SH-SY5Y (cell line): ENCODE data around the gene FBXL4.

ENCODE experiments used
- GATA2 ChIP-seq: IDR thresholded peaks from 2 replicates; pipeline ENCODE4 v1.6.1; 2011; ENCODE audit warnings: mild to moderate bottlenecking, low read depth, low read length
- GATA3 ChIP-seq: IDR thresholded peaks from 2 replicates; pipeline ENCODE4 v1.6.1; 2011; ENCODE audit warnings: low read depth, mild to moderate bottlenecking, low read length, moderate library complexity

The FBXL4 gene

DNA sequence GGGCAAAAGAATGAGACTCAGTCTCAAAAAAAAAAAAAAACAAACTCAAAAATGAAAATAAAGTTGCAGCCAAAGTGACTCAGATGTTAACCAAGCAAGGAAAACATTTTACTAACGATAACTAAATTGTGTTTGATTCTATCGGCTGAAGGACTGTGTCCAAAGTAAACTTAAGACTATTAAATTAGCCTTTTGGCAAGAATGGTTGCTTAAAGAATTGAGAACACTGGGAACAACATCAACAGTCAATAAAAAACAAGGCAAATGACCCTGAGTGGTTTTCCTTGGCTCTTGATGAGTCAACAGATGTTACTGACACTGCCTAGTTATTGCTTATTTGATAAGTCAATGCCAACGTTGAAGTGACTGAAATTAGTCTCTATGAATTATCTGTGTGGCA, 76.7 kb downstream of the FBXL4 start:
- TF ChIP-seq GATA3, result no peak
- no peak for TF ChIP-seq GATA2

DNA sequence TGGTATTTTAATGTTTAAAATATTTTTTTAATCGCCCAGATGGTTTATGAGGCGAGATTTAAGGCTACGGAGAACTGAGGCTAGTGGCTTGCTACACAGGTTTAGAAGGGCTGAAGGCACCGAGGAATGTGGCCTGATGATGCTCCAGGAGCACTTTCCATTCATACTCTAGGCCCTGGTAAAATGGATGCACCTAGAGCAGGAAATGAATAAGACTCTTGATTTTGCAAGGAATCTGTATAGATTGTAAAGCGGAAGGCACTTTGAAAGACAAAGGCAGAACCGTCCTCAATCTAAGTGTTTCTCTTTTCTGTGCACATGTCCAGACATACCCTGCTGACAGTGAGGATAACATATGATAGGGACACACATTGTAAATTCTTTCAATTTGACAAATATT, 83.2 kb downstream of the FBXL4 start:
- TF ChIP-seq GATA3 (no peak), GATA2 (no peak)

DNA sequence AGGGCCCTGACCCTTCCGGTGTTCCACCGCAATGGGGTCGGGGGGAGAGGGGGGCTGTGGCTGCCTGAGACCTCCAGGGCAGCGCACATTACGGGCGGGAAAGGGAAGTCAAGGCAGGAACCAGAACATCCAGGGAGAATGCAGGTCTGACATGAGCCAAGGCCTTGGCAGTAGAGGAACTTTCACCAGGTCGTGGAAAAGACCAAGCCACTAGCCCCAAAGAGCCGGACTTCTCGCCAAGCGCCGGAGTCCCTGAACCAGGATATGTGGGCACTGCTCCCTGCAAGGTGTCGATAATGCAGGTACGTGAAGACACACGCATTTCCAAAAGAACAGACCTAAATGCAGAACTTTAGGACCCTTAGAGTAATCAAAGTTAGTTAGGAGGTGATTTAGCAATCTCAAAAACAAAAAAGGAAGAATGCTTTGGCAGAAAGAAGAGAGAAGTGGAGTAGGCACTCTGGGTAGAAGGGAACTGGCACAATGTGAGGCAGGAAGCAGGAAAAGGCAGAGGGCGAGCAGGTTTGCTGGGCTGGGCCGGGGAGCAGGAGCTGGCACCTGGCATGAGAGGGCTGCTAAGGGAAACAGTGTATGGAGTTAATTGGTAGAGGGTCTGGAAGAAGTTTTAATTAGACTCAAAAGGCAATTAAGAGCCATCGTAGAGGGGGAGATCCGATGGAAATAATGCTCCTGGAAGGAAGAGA, 99.1 kb downstream of the FBXL4 start:
- no peak for TF ChIP-seq GATA3
- TF ChIP-seq GATA2, result no peak

DNA sequence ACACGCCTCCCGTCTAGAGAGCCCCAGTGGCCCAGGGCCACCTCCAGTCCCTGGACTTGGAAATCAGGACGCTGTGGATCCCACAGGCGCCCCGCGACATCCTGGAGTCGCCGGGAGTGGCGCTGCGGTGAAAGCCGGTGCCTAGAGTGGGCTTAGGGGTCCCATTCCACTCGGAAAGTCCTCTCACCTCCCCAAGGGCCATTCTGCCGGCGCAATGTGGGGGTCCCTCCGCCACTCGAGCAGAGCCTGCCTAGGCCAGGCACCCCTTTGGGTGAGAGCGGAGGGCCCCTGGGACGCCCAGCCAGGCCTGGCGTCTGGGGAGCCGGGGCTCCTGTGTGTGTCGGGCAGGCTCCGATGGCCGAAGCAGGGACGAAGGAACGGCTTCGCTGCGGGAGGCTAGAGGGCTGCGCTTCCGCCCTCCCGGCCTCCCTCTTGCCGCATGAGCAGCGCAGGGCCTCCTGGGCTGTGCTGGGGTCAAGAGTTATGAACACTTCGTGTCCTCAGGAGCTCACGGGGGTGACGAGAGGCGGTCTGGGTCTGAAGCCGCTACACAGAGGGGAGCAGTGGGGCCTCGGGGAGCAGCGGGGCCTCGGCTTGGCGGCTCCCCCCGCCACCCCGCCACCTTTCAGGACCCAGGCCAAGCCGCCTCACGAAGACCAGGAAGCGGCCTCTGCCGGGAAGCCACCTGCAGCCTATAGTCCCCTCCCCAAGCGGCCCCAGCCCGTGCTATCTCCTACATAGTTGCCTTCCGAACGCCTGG, 99.8 kb downstream of the FBXL4 start:
- TF ChIP-seq GATA3, result no peak
- no peak for TF ChIP-seq GATA2

DNA sequence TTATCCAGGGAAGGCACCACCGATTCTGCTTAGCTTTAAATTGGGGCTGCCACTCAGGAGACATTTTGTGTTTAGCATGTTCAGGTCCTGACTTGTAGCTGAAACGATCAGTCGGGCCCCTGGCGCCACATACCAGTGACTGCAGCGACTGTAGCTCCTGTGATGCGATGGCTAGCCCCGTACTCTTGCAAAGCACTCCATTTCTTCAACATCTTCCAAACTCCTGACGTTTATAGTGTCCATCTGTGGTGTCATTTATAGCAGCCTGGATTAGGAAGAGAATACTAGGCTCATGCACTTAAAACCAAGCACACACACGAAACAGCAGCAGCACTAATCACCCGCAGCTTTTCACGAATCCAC, 100.3 kb downstream of the FBXL4 start:
- TF ChIP-seq GATA2 (no peak), GATA3 (no peak)

DNA sequence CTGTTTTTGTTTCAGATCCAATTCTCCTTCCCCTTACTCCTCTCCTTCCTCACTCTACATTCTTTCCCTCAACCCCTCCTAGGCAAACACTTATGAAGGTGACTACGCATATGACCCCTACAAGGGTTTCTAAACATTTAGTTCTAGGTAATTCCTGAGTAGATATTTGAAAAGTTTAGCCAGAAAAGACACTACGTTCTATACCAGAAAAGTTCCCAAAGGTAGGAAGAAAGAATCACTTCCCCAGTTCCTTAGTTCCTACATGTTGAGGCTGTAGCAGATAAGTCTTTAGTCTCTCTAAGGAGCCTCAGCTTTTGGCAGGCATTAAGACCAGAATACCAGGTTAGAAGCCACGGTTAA, 101.7 kb downstream of the FBXL4 start:
- TF ChIP-seq GATA2 (no peak), GATA3 (no peak)

DNA sequence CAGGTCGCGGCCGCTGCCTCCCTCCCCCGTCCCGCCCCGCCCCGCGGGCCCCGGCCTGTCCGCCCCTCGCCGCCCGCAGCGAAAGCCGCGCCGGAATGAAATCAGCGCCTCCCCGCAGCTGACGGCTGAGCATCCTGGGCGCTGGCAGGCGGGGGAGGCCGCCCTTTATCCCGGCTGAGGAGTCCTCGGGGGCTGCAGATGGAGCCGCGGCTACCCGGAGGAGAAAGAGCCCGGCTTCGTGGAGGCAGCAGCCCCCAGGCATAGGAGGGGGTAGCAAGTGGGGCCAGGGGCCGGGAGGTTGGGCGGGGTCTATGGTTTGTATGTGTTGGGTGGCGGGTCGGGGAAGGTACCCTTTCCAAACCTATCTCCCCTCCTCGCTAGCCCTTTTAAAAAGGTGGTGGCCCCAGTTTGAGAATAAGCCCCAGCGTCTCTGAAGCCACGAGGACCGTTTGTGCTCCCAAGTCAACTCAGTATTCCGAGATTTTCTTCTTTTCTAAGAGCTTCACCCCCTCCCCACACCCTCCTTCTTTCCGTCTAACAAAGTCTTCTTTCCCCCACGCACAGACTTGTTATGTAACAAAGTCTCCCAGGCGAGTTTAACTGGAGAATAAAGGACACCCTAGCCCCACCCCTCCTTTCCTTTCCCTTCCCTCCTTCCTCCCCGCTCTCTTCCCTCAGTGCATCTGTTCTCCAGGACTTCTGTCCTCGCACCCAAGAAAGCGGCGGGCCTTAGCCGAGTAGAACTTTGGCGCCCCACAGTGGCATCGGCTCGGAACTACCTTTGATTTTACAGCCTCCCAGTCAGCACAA, 102.3 kb downstream of the FBXL4 start:
- no peak for TF ChIP-seq GATA2

DNA sequence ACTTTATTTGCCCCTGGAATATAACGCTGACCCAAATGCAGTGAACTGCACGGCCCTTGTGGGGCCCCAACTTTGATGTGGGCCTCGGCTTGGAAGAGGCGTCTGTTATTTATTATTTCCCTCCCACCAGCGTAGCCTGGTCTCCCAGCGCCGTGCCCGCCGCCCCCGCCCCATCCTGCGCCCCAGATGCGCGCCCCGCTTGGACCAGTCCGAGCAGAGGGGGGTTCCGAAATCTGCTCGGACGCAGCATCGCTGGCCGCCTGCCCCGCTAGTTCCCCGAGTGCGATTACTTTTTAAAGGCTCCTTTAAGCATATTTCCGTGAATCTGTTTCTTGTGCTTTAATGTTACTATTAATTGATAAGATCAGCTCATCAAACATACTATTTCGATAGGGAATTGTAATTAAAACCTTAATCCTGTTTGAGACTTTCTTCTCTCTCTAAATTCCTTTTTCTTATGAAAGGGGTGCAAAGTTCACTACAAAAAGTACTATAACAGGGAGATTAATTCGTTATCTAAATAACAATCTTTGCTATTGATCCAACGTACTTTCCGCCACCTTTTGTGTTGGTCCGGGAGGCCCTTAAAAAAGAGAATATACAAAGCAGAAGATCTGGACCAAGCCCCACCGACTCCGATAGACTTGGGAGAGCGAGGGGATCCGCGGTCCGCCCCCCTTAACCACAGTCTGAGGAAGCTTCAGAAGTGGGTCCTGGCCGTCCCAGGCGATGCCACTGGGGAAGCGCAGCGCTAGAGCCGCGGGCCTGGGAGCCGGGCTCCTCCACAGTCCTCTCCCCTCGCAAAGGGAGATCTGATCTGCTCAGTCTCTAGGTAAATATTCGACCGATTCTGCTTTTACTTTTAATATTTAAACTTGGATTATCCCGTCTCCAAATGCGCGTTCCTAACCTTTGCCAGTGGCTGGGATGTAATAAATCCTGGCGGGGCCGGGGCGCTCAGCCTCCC, 103.2 kb downstream of the FBXL4 start:
- peak; percentile 60 for TF ChIP-seq GATA3
- peak; percentile 57 for TF ChIP-seq GATA2

DNA sequence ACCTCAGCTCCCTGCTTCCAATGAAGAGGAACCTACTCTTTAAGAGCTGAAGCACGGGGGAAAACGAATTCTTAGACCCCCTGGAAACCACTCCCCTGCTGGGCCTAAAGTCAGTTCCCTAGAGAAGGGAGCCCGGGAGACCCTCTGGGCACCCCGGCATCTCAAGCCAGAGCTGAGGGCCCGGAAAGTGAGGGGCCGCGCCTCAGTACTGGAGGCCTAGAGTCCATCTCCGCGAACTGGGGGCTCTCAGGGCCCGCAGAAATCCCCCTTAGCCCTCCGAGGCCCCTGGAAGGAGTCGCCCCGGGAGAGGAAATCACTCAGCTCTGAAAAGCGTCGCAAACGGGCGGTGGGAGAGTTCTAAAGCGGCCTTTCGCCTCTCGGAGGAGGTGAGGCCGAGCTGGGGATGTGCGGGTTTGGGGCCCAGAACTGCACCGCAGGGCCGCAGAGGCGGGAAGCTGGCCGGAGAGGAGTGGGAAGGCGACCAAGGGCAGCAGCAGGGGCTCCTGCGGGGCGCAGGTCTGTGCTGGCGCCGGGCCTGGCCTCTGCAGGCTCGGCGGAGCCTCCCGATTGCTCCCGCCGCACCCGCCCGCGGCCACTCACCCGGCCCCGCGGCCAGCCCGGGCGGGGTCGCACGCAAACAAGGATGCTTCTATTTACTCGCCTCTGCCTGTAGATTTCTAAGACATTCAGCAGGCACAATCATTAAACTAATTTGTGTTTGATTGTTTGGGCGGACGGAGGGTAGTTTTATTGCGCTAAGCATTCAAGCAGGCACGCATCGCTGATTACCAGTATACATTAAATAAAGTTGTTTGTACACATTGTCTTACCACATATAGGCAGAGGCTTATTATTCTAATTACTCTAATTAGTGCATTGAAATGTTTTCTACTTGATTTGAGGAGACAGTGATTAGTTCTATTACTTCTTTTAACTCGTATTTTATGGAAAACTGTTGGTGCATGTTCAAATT, 104.2 kb downstream of the FBXL4 start:
- TF ChIP-seq GATA2 (no peak), GATA3 (no peak)

DNA sequence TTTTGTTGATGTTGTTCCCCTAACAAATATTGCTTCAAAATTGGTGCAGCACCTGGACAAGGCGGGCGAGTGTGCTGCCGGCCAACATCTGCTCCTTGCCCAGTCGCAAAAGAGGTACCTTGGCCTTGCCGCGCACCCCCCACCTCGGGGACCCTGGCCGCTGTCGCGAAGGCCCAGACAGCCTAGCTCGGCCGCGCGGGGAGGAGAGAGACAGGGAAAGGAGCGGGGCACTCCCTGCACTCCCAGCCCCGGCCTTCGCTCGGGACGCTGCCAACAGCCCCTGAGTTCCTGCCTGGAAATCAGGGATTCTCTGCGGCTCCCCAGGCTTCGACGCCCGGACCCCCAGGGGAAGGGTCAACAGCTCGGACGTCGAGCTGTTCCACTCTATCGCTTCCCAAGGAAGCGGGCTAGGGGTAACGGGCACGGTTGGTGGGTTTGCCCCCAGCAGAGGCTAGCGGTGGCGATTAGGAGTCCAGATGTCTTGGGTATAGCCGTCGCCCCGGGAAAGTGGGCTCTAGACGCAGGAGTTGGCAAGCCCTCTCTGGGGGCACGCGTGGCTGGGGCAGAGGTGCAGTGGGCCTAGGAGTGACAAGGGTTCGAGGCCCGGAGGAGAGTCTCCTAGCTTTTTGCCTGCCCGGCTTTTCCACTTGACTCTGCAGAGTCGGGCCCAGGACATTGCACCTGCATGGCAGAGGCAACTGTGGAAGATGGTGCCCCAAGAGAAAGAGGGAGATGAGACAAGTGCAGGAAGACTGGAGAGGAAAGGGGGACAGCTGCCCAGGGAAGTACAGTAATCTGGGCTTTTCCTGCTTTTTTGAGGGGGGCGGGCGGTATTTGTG, 105.2 kb downstream of the FBXL4 start:
- TF ChIP-seq GATA2 (no peak), GATA3 (no peak)

DNA sequence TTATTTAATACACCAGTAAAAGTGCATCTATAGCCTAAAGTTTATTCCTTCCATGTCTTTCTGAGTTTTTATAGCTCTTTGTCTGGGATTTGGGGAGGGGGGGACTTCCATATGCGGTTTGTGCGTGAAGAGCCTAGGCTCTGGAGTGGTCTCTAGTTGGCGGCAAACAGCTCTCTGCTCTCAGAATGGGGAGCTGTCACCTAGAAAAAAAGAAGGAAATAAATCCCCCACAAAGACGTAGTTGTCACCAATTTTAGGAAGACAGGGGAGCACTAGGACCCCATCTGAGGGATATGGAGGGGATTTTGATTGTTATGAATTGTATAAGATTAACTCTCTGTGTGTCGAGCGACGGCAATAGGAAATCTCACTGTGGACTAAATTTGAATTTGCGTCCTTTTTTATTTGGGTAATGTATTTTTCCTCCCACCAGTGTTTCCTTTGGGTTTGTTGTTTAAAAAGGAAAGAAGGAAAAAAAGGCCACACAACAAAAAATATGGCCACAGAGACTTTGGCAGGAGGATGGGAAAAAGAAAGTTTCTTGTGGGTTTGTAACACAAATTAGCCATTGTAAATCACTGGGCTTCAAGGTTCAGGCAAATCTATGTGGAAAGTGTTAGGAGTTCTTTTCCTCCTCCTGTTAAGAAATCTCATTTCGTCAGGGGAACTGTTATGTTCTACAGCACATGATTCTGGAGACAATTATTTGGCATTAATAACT, 106.0 kb downstream of the FBXL4 start:
- no peak for TF ChIP-seq GATA2
- TF ChIP-seq GATA3, result no peak
